Dedifferentiated amniotic fluid mesenchymal stem cell (primary cell): ENCODE measurements around the gene SPANXN3.
"Not testable (repeated sequence)": the region's sequence is repeated elsewhere in the genome, so short reads cannot be mapped to it uniquely, and the experiment has no call there.

ENCODE experiments used
- DNase-seq: peaks from one replicate; pipeline ENCODE4 v3.0.0-alpha.2; 2016; ENCODE audit errors: extremely low spot score

Gene SPANXN3

GRCh38 chrX:143517375-143517774 is at the start of gene SPANXN3:
SPANXN3 (minus strand) TSS chrX:143517475; CDS start chrX:143517391, 84 bp downstream.
- not testable (repeated sequence) for DNase-seq

- DNase-seq: no peak
Measured at GRCh38 chrX:143536176-143536575, 18.9 kb upstream of the SPANXN3 start.

GRCh38 chrX:143502196-143502595 is 15.1 kb downstream of the SPANXN3 start:
- DNase-seq: not testable (repeated sequence)

- DNase-seq: no peak
Measured at GRCh38 chrX:143500751-143501150, 16.5 kb downstream of the SPANXN3 start.

- no peak for DNase-seq
Measured at GRCh38 chrX:143486105-143486504, 31.2 kb downstream of the SPANXN3 start.

GRCh38 chrX:143476751-143477150 is 40.5 kb downstream of the SPANXN3 start:
- DNase-seq: no peak

- DNase-seq: no peak
Measured at GRCh38 chrX:143472347-143472938, 44.8 kb downstream of the SPANXN3 start.

GRCh38 chrX:143466130-143466529 is 51.1 kb downstream of the SPANXN3 start:
- DNase-seq: no peak

- DNase-seq: no peak
Measured at GRCh38 chrX:143462696-143463095, 54.6 kb downstream of the SPANXN3 start.

GRCh38 chrX:143461606-143462005 is 55.7 kb downstream of the SPANXN3 start:
- no peak for DNase-seq
